SK-N-SH treated with all-trans-retinoic acid at 6 μM for 48 hours (cell line): Measurements from ENCODE around the gene ARHGEF16.

Experiments used
- BACH2 ChIP-seq: fragments of 250-450 bp; sonication (Bioruptor Pico); IDR thresholded peaks from 2 replicates; pipeline ENCODE4 v1.9.0; 2021; ENCODE audit warnings: mild to moderate bottlenecking, borderline replicate concordance
- OSR1 ChIP-seq: fragments of 250-450 bp; sonication (Bioruptor Pico); IDR thresholded peaks from 2 replicates; pipeline ENCODE4 v1.8.0; 2022; ENCODE audit warnings: moderate library complexity, mild to moderate bottlenecking, inconsistent platforms
- SNAI2 ChIP-seq: fragments of 250-450 bp; sonication (Bioruptor Pico); IDR thresholded peaks from 2 replicates; pipeline ENCODE4 v1.5.0; 2020; ENCODE audit warnings: mild to moderate bottlenecking, moderate library complexity
- ZNF8 ChIP-seq: fragments of 450-650 bp; formaldehyde crosslinking; IDR thresholded peaks from 2 replicates; pipeline ENCODE4 v1.5.0; 2020; ENCODE audit warnings: mild to moderate bottlenecking, moderate library complexity

- TF ChIP-seq BACH2 (CRISPR knock-in tag) (no peak), ZNF8 (CRISPR knock-in tag) (no peak), OSR1 (CRISPR knock-in tag) (no peak), SNAI2 (CRISPR knock-in tag) (no peak)
Observed at GRCh38 chr1:3476666-3477065, 22.2 kb downstream of the ARHGEF16 start.
